Trophoblast cell (in vitro differentiated cells and primary cell): ENCODE results near the gene C17orf114.
"Not testable (repeated sequence)": the region's sequence is repeated elsewhere in the genome, so short reads cannot be mapped to it uniquely, and the experiment has no call there.

Experiments
- DNase-seq, 2 donors: peaks; one replicate each; pipeline ENCODE4 v3.0.0-alpha.2; 2016
- H2AFZ ChIP-seq: 2 replicates; pipeline ENCODE4 v1.6.1; 2013; ENCODE audit warnings: low read length, moderate library complexity, mild to moderate bottlenecking; ENCODE audit not compliant: insufficient read depth, poor library complexity
- H2AK5ac ChIP-seq: 2 replicates; pipeline ENCODE4 v1.6.1; 2013; ENCODE audit warnings: mild to moderate bottlenecking, low read length
- H2BK120ac ChIP-seq: 2 replicates; pipeline ENCODE4 v1.6.1; 2013; ENCODE audit warnings: low read length, mild to moderate bottlenecking, moderate library complexity; ENCODE audit not compliant: insufficient read depth, poor library complexity
- H2BK12ac ChIP-seq: 2 replicates; pipeline ENCODE4 v1.6.1; 2013; ENCODE audit warnings: mild to moderate bottlenecking, low read length, moderate library complexity
- H2BK5ac ChIP-seq: 2 replicates; pipeline ENCODE4 v1.6.1; 2013; ENCODE audit warnings: low read length, low read depth, moderate library complexity, mild to moderate bottlenecking; ENCODE audit not compliant: poor library complexity
- H3K14ac ChIP-seq: 2 replicates; pipeline ENCODE4 v1.6.1; 2013; ENCODE audit warnings: mild to moderate bottlenecking, low read length
- H3K18ac ChIP-seq: 2 replicates; pipeline ENCODE4 v1.6.1; 2013; ENCODE audit warnings: mild to moderate bottlenecking, low read length
- H3K23ac ChIP-seq: 2 replicates; pipeline ENCODE4 v1.6.1; 2013; ENCODE audit warnings: low read length
- H3K27ac ChIP-seq: 2 replicates; pipeline ENCODE4 v1.5.1; 2013; ENCODE audit warnings: low read depth, mild to moderate bottlenecking, inconsistent platforms, low read length, moderate library complexity
- H3K27me3 ChIP-seq: 2 replicates; pipeline ENCODE4 v1.6.1; 2013; ENCODE audit warnings: inconsistent platforms, mild to moderate bottlenecking, low read length, moderate library complexity; ENCODE audit not compliant: insufficient read depth
- H3K36me3 ChIP-seq, 2 experiments: 1 replicate in 1 of 2; 2 replicates in 1 of 2; pipeline ENCODE4 v1.6.1; 2013; ENCODE audit warnings: low read length in 2 of 2, mild to moderate bottlenecking in 2 of 2, moderate library complexity in 1 of 2; ENCODE audit not compliant: insufficient read depth in 2 of 2, control insufficient read depth in 1 of 2
- H3K4ac ChIP-seq: 2 replicates; pipeline ENCODE4 v1.6.1; 2013; ENCODE audit warnings: low read depth, mild to moderate bottlenecking, low read length, moderate library complexity
- H3K4me1 ChIP-seq, 2 experiments: 1 replicate in 1 of 2; 2 replicates in 1 of 2; pipeline ENCODE4 v1.6.1; 2013; ENCODE audit warnings: low read length in 2 of 2, mild to moderate bottlenecking in 2 of 2, moderate library complexity in 1 of 2; ENCODE audit not compliant: insufficient read depth in 2 of 2, control insufficient read depth in 1 of 2
- H3K4me2 ChIP-seq: 2 replicates; pipeline ENCODE4 v1.6.1; 2013; ENCODE audit warnings: inconsistent platforms, mild to moderate bottlenecking, low read length, moderate library complexity
- H3K4me3 ChIP-seq: 2 replicates; pipeline ENCODE4 v1.5.1; 2013; ENCODE audit warnings: mild to moderate bottlenecking, low read depth, low read length, inconsistent platforms
- H3K79me1 ChIP-seq: one replicate; pipeline ENCODE4 v1.6.1; 2013; ENCODE audit warnings: low read length
- H3K79me2 ChIP-seq: 2 replicates; pipeline ENCODE4 v1.6.1; 2013; ENCODE audit warnings: low read length, mild to moderate bottlenecking; ENCODE audit not compliant: control insufficient read depth, insufficient read depth, poor library complexity
- H3K9ac ChIP-seq: 2 replicates; pipeline ENCODE4 v1.6.1; 2013; ENCODE audit warnings: mild to moderate bottlenecking, low read length
- H3K9me3 ChIP-seq: 2 replicates; pipeline ENCODE4 v1.6.1; 2013; ENCODE audit warnings: low read depth, mild to moderate bottlenecking, control low read depth, inconsistent platforms, low read length; ENCODE audit not compliant: insufficient read depth
- H4K12ac ChIP-seq: 2 replicates; pipeline ENCODE4 v1.6.1; 2013; ENCODE audit warnings: low read depth, mild to moderate bottlenecking, low read length, moderate library complexity
- H4K8ac ChIP-seq: 2 replicates; pipeline ENCODE4 v1.6.1; 2013; ENCODE audit warnings: low read depth, mild to moderate bottlenecking, low read length, moderate library complexity
- H4K91ac ChIP-seq: one replicate; pipeline ENCODE4 v1.6.1; 2013; ENCODE audit warnings: low read depth, mild to moderate bottlenecking, low read length, moderate library complexity
- WGBS: extraction: QIAGEN DNeasy Blood & Tissue Kit; methylation state at CpG from one replicate; pipeline ENCODE4 v1.1.7; 2013; ENCODE audit warnings: missing lambda C conversion rate; ENCODE audit not compliant: insufficient read length, insufficient coverage; ENCODE audit errors: extremely low coverage; 5-methylcytosine and 5-hydroxymethylcytosine counted together

C17orf114 gene

GRCh38 chr17:4833178-4833940, 31.2 kb upstream of the C17orf114 start, which contains the start of gene MINK1:
Gene MINK1 (plus strand): TSS chr17:4833340. CDS start chr17:4833584, 244 bp downstream.
- Histone ChIP-seq H3K79me2 (peaks cover 28% of the 10 kb centered on the region), H3K14ac (peak within 1 kb of the TSS; percentile 97), H3K4ac (peak within 1 kb of the TSS; percentile 93), H3K79me1 (peaks cover 11% of the 10 kb centered on the region), H3K27ac (peak within 1 kb of the TSS; percentile 72), H2AFZ (peak within 1 kb of the TSS; percentile 90), H2BK5ac (peak within 1 kb of the TSS; percentile 91), H3K18ac (peak within 1 kb of the TSS; percentile 99), H3K4me2 (peak within 1 kb of the TSS; percentile 98), H2BK12ac (peak within 1 kb of the TSS; percentile 58), H3K4me1 (peaks cover 13 to 21% of the 10 kb centered on the region in 2 experiments), H3K4me3 (peak within 1 kb of the TSS; percentile 98), H3K9me3 (no peaks in the 10 kb centered on the region), H3K27me3 (no peaks in the 10 kb centered on the region), H3K36me3 (peaks cover 4 to 7% of the 10 kb centered on the region in 2 experiments), H4K91ac (peak within 1 kb of the TSS; percentile 97), H4K12ac (peak within 1 kb of the TSS; percentile 81), H3K9ac (peak within 1 kb of the TSS; percentile 83), H2BK120ac (peak within 1 kb of the TSS; percentile 96), H4K8ac (peak within 1 kb of the TSS; percentile 90), H3K23ac (no peak within 1 kb of the TSS), H2AK5ac (peak within 1 kb of the TSS; percentile 95)
- DNase-seq, result peak; percentile 94 to 99
- WGBS, result no CpG with 5 or more reads among the region's 91 CpGs

DNA sequence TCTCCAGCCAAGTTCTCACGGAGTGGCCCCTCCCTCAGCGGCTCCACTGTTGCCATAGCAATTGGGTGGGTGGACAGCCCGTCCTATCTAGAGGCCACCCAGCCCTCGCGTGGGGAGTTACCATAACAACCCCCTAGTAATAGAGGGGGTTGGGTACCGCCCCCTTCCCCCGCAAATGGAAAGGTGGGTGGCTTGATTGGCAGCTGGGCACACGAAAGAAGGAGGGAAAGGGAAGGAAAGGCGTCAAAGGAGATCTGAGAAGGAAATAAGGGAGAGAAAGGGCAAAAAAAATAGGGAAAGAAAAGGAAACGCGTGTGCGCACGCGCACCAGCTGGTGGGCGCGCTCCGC, 30.7 kb upstream of the C17orf114 start:
- no CpG with 5 or more reads among the region's 17 CpGs for WGBS

DNA sequence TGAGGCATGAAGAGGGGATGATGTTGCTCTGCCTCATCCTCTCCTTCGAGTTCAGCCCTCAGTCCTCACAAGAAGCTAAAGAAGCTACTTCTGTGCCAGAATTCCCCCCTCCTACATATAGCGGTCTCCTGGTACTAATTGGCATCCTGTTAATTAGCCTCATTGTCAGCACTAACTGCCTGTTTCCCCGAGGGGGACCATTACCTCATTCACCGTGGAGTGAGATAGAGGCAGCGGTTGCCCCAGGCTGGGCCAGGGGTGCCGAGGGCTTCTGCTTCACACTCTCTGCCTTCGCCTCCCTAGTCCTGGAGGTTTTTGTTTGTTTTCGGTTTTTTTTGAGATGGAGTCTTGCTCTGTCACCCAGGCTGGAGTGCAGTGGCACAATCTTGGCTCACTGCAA, 25.3 kb upstream of the C17orf114 start:
- Histone ChIP-seq H3K4me2 (no peak overlapping the region), H2BK12ac (no peak overlapping the region), H3K27ac (no peak overlapping the region), H3K9ac (no peak overlapping the region), H3K18ac (no peak overlapping the region), H3K36me3 (peaks cover 12 to 15% of the 10 kb centered on the region in 2 experiments), H2BK5ac (no peak overlapping the region), H3K27me3 (no peaks in the 10 kb centered on the region), H3K9me3 (peaks cover 1% of the 10 kb centered on the region), H3K4me3 (no peak overlapping the region), H3K4me1 (no peaks in the 10 kb centered on the region), H3K79me1 (no peaks in the 10 kb centered on the region), H4K8ac (no peak overlapping the region), H2BK120ac (no peak overlapping the region), H3K79me2 (no peaks in the 10 kb centered on the region), H4K91ac (no peak overlapping the region), H2AK5ac (no peak overlapping the region), H3K14ac (no peak overlapping the region), H3K23ac (no peak overlapping the region), H3K4ac (no peak overlapping the region), H4K12ac (no peak overlapping the region), H2AFZ (no peak overlapping the region)
- DNase-seq, result no peak
- no CpG with 5 or more reads among the region's 8 CpGs for WGBS

More for the DNA sequence above, 30.7 kb upstream of the C17orf114 start:
- not testable (repeated sequence) for H2AK5ac ChIP-seq, H3K9me3 ChIP-seq, H3K18ac ChIP-seq, H2BK5ac ChIP-seq, H3K14ac ChIP-seq, H2BK12ac ChIP-seq, H2BK120ac ChIP-seq, H3K4ac ChIP-seq, H3K9ac ChIP-seq, H3K36me3 ChIP-seq, DNase-seq, H3K27me3 ChIP-seq, H3K23ac ChIP-seq
- H3K4me3 ChIP-seq, result peak overlapping the region; percentile 46
- peak overlapping the region; percentile 60 for H2AFZ ChIP-seq
- peak overlapping the region; percentile 83 for H4K8ac ChIP-seq
- H3K4me1 ChIP-seq, result peaks cover 13 to 19% of the 10 kb centered on the region in 2 experiments
- H3K79me1 ChIP-seq, result peaks cover 11% of the 10 kb centered on the region
- peak overlapping the region; percentile 72 for H3K27ac ChIP-seq
- peak overlapping the region; percentile 70 for H4K91ac ChIP-seq
- H3K79me2 ChIP-seq, result peaks cover 25% of the 10 kb centered on the region
- peak overlapping the region; percentile 98 for H3K4me2 ChIP-seq
- H4K12ac ChIP-seq, result peak overlapping the region; percentile 69

DNA sequence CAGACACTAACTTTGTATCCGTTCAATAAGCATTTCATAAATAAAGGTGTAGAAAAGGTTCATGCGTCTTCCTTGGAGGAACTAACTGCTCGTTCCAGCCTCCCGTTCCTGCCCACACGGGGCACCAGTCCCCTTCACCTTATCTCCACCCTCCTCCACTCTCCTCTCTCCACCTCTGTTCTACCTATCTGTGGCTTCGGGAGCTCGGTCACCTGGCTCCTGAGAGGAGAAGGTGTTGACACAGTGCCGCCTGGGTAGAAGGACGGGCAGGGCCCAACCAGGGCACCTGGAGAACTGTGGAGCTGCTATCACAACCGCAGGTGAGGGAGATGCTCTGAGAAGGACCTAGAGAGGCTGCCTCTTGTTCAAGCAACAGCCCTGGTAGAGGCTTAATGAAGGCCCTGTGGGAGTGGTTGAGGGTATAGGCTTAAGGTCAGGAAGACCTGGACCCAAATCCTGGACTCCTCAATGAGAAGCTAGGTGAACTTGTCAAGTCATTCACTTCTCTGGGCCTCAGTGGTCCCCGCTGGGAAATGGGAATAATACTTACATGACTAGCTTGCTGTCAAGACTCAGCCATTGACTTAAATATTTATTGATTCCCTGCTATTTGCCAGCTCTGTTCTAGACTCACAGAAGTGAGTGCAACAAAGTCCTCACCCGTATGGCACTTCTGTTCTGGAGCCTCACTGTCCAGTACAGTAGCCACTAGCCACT, 21.4 kb upstream of the C17orf114 start:
- H4K12ac ChIP-seq, result no peak overlapping the region
- no peaks in the 10 kb centered on the region for H3K79me1 ChIP-seq
- no CpG with 5 or more reads among the region's 12 CpGs for WGBS

More for the DNA sequence above, 21.4 kb upstream of the C17orf114 start:
- Histone ChIP-seq H4K91ac (no peak overlapping the region), H3K18ac (no peak overlapping the region), H2BK5ac (no peak overlapping the region), H3K14ac (no peak overlapping the region), H3K36me3 (peaks cover 32 to 35% of the 10 kb centered on the region in 2 experiments), H2AK5ac (no peak overlapping the region), H3K4me2 (no peak overlapping the region), H3K4ac (no peak overlapping the region), H2BK120ac (no peak overlapping the region), H2BK12ac (no peak overlapping the region), H3K27ac (no peak overlapping the region), H3K27me3 (no peaks in the 10 kb centered on the region), H4K8ac (no peak overlapping the region), H3K9me3 (peaks cover 4% of the 10 kb centered on the region), H3K79me2 (no peaks in the 10 kb centered on the region), H3K9ac (no peak overlapping the region), H3K4me3 (no peak overlapping the region), H3K23ac (no peak overlapping the region), H3K4me1 (peaks cover 0 to 4% of the 10 kb centered on the region in 2 experiments), H2AFZ (no peak overlapping the region)
- DNase-seq, result no peak
